HepG2 (cell line): ENCODE measurements around the gene ITGB3. TPM values are rescaled to one million over a fixed set of nuclear protein-coding genes. Genes with fewer than 3 reads are reported as not detected.

Source experiments
- IKZF4 ChIP-seq: sonication (generic); formaldehyde crosslinking; IDR thresholded peaks from 2 replicates; pipeline ENCODE4 v1.5.1; 2020; ENCODE audit warnings: borderline replicate concordance, mild to moderate bottlenecking, low read depth, missing genetic modification reagents; ENCODE audit errors: not compliant biosample characterization
- MED8 ChIP-seq: sonication (generic); formaldehyde crosslinking; IDR thresholded peaks from 2 replicates; pipeline ENCODE4 v1.8.1; 2023; ENCODE audit warnings: mild to moderate bottlenecking, missing genetic modification reagents; ENCODE audit not compliant: insufficient replicate concordance
- NPAS2 ChIP-seq: sonication (generic); formaldehyde crosslinking; IDR thresholded peaks from 2 replicates; pipeline ENCODE4 v1.8.0; 2022; ENCODE audit warnings: mild to moderate bottlenecking, missing genetic modification reagents, borderline replicate concordance
- NR2C2 ChIP-seq: sonication (generic); formaldehyde crosslinking; IDR thresholded peaks from 2 replicates; pipeline ENCODE4 v1.4.0; 2020; ENCODE audit warnings: missing genetic modification reagents, mild to moderate bottlenecking, moderate library complexity, borderline replicate concordance
- POLR2A ChIP-seq, 2 experiments: IDR thresholded peaks; 2 replicates each; pipeline ENCODE4 v1.6.1; 2011; ENCODE audit warnings: low read depth in 2 of 2, low read length in 2 of 2, mild to moderate bottlenecking in 1 of 2, moderate library complexity in 1 of 2; ENCODE audit not compliant: insufficient read depth in 1 of 2
- SIX1 ChIP-seq: sonication (generic); formaldehyde crosslinking; IDR thresholded peaks from 2 replicates; pipeline ENCODE4 v1.4.0; 2020; ENCODE audit warnings: missing genetic modification reagents, borderline replicate concordance
- ZBTB42 ChIP-seq: sonication (generic); formaldehyde crosslinking; IDR thresholded peaks from 2 replicates; pipeline ENCODE4 v1.5.0; 2020; ENCODE audit warnings: mild to moderate bottlenecking, missing genetic modification reagents
- ZNF143 ChIP-seq: sonication (generic); formaldehyde crosslinking; IDR thresholded peaks from 2 replicates; pipeline ENCODE4 v1.4.0; 2020; ENCODE audit warnings: missing genetic modification reagents
- ZNF737 ChIP-seq: sonication (generic); formaldehyde crosslinking; IDR thresholded peaks from 2 replicates; pipeline ENCODE4 v1.5.0; 2020; ENCODE audit warnings: missing genetic modification reagents, mild to moderate bottlenecking, borderline replicate concordance
- polyA plus RNA-seq, 8 experiments: library from polyadenylated mRNA; depleted of rRNA in 3 of 8; stranded (reverse) in 7 of 8; unstranded in 1 of 8; fragments of >200 nt; fragmentation: Illumina TruSeq in 4 of 8; extraction: Trizol in 4 of 8; gene quantifications; 2 replicates each; pipeline versions ENCODE4 v1.2.1 to v1.2.3, GENCODE V29; 2011 to 2016; ENCODE audit warnings: low read depth in 4 of 8, missing spikeins in 1 of 8, mixed read lengths in 1 of 8; ENCODE audit not compliant: insufficient read depth in 1 of 8
- total RNA-seq, 5 experiments: library from RNA; depleted of rRNA; stranded (reverse); fragments of >200 nt; fragmentation: Illumina TruSeq; extraction: Trizol; gene quantifications; 2 replicates each; pipeline ENCODE4 v1.2.3, GENCODE V29; 2016; ENCODE audit warnings: low read depth in 1 of 5
- TF ChIP-seq, protein P1 (sequence below), 2 experiments: fragments of 450-650 bp in 1 of 2; sonication (generic) in 1 of 2; formaldehyde crosslinking in 1 of 2; IDR thresholded peaks; 2 replicates each; pipeline versions ENCODE4 v1.6.1 to v1.8.0; 2016 to 2022; ENCODE audit warnings: antibody characterized with exemption in 1 of 2, mild to moderate bottlenecking in 1 of 2, missing genetic modification reagents in 1 of 2
- TF ChIP-seq, protein P2 (sequence below), 2 experiments: sonication (generic) in 1 of 2; formaldehyde crosslinking in 1 of 2; IDR thresholded peaks; 2 replicates each; pipeline versions ENCODE4 v1.4.0 to v1.6.1; 2016 to 2020; ENCODE audit warnings: borderline replicate concordance in 1 of 2, low read depth in 1 of 2, mild to moderate bottlenecking in 1 of 2, missing genetic modification reagents in 1 of 2
- TF ChIP-seq, protein P3 (sequence below): sonication (generic); formaldehyde crosslinking; IDR thresholded peaks from 2 replicates; pipeline ENCODE4 v1.8.1; 2023; ENCODE audit warnings: mild to moderate bottlenecking, moderate library complexity, missing genetic modification reagents
- TF ChIP-seq, protein P4 (sequence below): IDR thresholded peaks from 2 replicates; pipeline ENCODE4 v1.6.1; 2016; ENCODE audit warnings: missing genetic modification reagents, missing compliant biosample characterization

ITGB3 gene
- total and polyA plus RNA-seq, 2 of the 13 experiments (the other 11 are each of a cell fraction or from before 2014, with no cell fraction given): 0.09 to 0.31 TPM

DNA sequence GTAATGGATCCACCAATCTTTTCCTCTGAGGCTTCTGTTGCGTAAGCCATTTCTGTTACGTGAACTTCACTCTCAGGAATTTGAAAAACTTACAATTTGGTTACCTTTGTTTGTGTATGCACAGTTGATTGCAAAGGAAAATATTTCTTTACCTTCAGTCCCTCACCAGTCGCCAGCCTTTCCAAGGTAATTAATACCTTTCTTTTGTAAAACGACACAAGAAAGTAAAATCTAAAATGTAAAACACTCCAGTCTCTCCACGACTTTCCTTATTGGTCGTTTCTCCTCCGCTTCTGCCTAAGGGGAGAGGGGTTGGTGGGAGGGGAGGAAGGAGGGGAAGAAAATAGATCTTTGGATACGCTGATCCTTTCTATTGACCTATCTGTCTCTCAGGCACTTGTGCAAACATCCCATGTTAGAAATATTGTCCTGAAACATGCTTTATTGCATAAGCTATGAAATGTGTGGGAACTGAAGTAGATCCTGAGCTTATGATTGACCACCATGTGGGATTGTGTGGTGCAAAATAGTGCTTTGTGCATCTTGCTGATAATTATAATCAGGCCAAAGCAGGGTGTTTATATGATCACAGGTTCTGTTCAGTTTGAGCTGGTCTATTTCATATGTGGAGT lies 37.7 kb downstream of the ITGB3 start (continued):
- TF ChIP-seq, protein P1, sequence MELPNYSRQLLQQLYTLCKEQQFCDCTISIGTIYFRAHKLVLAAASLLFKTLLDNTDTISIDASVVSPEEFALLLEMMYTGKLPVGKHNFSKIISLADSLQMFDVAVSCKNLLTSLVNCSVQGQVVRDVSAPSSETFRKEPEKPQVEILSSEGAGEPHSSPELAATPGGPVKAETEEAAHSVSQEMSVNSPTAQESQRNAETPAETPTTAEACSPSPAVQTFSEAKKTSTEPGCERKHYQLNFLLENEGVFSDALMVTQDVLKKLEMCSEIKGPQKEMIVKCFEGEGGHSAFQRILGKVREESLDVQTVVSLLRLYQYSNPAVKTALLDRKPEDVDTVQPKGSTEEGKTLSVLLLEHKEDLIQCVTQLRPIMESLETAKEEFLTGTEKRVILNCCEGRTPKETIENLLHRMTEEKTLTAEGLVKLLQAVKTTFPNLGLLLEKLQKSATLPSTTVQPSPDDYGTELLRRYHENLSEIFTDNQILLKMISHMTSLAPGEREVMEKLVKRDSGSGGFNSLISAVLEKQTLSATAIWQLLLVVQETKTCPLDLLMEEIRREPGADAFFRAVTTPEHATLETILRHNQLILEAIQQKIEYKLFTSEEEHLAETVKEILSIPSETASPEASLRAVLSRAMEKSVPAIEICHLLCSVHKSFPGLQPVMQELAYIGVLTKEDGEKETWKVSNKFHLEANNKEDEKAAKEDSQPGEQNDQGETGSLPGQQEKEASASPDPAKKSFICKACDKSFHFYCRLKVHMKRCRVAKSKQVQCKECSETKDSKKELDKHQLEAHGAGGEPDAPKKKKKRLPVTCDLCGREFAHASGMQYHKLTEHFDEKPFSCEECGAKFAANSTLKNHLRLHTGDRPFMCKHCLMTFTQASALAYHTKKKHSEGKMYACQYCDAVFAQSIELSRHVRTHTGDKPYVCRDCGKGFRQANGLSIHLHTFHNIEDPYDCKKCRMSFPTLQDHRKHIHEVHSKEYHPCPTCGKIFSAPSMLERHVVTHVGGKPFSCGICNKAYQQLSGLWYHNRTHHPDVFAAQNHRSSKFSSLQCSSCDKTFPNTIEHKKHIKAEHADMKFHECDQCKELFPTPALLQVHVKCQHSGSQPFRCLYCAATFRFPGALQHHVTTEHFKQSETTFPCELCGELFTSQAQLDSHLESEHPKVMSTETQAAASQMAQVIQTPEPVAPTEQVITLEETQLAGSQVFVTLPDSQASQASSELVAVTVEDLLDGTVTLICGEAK (IDR thresholded peaks at IDR 0.05): no peak
- TF ChIP-seq, protein P1 (CRISPR knock-in tag; IDR thresholded peaks at IDR 0.05): no peak
- TF ChIP-seq, protein P2, sequence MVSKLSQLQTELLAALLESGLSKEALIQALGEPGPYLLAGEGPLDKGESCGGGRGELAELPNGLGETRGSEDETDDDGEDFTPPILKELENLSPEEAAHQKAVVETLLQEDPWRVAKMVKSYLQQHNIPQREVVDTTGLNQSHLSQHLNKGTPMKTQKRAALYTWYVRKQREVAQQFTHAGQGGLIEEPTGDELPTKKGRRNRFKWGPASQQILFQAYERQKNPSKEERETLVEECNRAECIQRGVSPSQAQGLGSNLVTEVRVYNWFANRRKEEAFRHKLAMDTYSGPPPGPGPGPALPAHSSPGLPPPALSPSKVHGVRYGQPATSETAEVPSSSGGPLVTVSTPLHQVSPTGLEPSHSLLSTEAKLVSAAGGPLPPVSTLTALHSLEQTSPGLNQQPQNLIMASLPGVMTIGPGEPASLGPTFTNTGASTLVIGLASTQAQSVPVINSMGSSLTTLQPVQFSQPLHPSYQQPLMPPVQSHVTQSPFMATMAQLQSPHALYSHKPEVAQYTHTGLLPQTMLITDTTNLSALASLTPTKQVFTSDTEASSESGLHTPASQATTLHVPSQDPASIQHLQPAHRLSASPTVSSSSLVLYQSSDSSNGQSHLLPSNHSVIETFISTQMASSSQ (IDR thresholded peaks at IDR 0.05; ENCODE audit: low read depth): peak; percentile 72; the same call in 1 of the 2 replicates
- TF ChIP-seq, protein P2 (CRISPR knock-in tag; IDR thresholded peaks at IDR 0.05; ENCODE audit: borderline replicate concordance): no peak
- TF ChIP-seq IKZF4 (no peak), ZNF737 (no peak), ZNF143 (CRISPR knock-in tag) (no peak), MED8 (CRISPR knock-in tag) (no peak), SIX1 (CRISPR knock-in tag) (peak; percentile 30; the same call in 1 of the 2 replicates), POLR2A (IDR thresholded peaks at IDR 0.05; ENCODE audit: insufficient read depth in 1 of 2, low read depth in 2 of 2, low read length in 2 of 2) (no peak), NPAS2 (CRISPR knock-in tag) (no peak), NR2C2 (CRISPR knock-in tag) (no peak), ZBTB42 (no peak)
- TF ChIP-seq, protein P3, sequence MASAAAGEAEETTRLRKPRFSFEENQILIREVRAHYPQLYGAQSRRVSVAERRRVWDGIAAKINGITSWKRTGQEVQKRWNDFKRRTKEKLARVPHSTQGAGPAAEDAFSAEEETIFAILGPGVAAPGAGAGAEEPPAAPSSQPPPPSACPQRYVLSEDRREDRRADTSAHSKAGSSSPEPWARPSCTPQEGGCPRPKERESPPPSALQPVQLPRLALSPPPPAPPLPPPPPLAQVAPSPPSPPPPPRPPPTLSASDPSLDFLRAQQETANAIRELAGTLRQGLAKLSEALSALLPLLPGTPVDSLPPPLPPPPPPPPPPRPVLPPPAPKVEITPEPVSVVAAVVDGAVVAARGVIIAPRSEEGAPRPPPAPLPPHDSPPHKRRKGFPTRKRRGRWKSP (CRISPR knock-in tag): no peak
- TF ChIP-seq, protein P4, sequence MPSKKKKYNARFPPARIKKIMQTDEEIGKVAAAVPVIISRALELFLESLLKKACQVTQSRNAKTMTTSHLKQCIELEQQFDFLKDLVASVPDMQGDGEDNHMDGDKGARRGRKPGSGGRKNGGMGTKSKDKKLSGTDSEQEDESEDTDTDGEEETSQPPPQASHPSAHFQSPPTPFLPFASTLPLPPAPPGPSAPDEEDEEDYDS (CRISPR knock-in tag): no peak
